ENCODE measurements around the gene LAMTOR4.

DNA sequence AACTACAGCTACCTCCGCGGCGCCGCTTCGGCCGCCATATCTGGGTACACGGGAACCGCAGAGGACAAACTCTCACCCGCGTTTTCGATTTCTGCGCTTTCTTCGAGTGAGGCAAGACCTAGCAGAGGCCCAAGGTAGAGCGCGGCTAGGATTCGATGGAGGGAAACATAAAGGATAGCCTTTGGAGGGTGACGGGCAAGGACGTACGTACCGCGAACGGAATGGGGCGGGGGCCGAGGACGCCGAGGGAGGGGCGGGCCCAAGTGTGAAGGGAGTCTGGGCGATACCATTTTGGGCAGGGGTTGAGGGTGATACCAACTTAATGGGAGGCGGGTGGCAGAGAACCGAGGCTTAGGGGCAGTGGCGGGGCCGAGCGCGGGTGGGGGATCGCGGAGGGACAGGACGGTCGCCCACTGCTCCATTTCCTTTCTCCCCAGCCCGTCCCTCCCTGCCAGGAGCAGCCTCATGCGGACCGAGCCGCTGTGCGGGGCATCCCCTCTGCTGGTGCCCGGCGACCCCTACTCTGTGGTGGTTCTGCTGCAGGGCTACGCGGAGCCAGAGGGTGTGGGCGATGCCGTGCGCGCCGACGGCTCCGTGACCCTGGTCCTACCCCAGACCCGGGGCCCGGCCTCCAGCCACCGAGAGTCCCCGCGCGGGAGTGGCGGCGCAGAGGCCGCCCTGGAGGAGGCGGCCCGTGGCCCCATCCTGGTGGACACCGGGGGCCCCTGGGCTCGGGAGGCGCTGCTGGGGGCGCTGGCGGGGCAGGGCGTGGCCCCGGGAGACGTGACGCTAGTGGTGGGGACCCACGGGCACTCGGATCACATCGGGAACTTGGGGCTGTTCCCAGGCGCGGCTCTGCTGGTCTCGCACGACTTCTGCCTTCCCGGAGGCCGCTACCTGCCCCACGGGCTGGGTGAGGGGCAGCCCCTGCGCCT, 21.5 kb upstream of the LAMTOR4 start, which contains the start of gene MBLAC1:
- TF ChIP-seq, protein P1, sequence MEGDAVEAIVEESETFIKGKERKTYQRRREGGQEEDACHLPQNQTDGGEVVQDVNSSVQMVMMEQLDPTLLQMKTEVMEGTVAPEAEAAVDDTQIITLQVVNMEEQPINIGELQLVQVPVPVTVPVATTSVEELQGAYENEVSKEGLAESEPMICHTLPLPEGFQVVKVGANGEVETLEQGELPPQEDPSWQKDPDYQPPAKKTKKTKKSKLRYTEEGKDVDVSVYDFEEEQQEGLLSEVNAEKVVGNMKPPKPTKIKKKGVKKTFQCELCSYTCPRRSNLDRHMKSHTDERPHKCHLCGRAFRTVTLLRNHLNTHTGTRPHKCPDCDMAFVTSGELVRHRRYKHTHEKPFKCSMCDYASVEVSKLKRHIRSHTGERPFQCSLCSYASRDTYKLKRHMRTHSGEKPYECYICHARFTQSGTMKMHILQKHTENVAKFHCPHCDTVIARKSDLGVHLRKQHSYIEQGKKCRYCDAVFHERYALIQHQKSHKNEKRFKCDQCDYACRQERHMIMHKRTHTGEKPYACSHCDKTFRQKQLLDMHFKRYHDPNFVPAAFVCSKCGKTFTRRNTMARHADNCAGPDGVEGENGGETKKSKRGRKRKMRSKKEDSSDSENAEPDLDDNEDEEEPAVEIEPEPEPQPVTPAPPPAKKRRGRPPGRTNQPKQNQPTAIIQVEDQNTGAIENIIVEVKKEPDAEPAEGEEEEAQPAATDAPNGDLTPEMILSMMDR (IDR thresholded peaks at IDR 0.05; ENCODE audit: poor library complexity, severe bottlenecking): no peak
- TF ChIP-seq POLR2AphosphoS5 (IDR thresholded peaks at IDR 0.05) (peak; percentile 79), EP300 (conservative IDR thresholded peaks at IDR 0.05; ENCODE audit: poor library complexity, severe bottlenecking) (peak; percentile 9), SMC3 (conservative IDR thresholded peaks at IDR 0.05; ENCODE audit: poor library complexity) (peak; percentile 41), EZH2 (IDR thresholded peaks at IDR 0.05; ENCODE audit: borderline replicate concordance, insufficient read depth, low read length, poor library complexity, severe bottlenecking) (no peak), TAF1 (IDR thresholded peaks at IDR 0.05; ENCODE audit: low read depth) (peak; percentile 92)
- TF ChIP-seq, protein P2, sequence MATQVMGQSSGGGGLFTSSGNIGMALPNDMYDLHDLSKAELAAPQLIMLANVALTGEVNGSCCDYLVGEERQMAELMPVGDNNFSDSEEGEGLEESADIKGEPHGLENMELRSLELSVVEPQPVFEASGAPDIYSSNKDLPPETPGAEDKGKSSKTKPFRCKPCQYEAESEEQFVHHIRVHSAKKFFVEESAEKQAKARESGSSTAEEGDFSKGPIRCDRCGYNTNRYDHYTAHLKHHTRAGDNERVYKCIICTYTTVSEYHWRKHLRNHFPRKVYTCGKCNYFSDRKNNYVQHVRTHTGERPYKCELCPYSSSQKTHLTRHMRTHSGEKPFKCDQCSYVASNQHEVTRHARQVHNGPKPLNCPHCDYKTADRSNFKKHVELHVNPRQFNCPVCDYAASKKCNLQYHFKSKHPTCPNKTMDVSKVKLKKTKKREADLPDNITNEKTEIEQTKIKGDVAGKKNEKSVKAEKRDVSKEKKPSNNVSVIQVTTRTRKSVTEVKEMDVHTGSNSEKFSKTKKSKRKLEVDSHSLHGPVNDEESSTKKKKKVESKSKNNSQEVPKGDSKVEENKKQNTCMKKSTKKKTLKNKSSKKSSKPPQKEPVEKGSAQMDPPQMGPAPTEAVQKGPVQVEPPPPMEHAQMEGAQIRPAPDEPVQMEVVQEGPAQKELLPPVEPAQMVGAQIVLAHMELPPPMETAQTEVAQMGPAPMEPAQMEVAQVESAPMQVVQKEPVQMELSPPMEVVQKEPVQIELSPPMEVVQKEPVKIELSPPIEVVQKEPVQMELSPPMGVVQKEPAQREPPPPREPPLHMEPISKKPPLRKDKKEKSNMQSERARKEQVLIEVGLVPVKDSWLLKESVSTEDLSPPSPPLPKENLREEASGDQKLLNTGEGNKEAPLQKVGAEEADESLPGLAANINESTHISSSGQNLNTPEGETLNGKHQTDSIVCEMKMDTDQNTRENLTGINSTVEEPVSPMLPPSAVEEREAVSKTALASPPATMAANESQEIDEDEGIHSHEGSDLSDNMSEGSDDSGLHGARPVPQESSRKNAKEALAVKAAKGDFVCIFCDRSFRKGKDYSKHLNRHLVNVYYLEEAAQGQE (IDR thresholded peaks at IDR 0.05; ENCODE audit: borderline replicate concordance): peak; percentile 81

All from neural cell (in vitro differentiated cells).